T47D (cell line): ENCODE measurements around the gene OR2V2.
A peak's percentile ranks its signal among the peaks of the same experiment; 100 is the strongest.
"Not testable (repeated sequence)": the region's sequence is repeated elsewhere in the genome, so short reads cannot be mapped to it uniquely, and the experiment has no call there.

Source experiments
- DNase-seq, 2 experiments: peaks; one replicate each; pipeline versions ENCODE4 v3.0.0 to v3.0.0-alpha.2; 2011 to 2012; ENCODE audit warnings: low read depth in 1 of 2, low spot score in 1 of 2
- JUND ChIP-seq: IDR thresholded peaks from 2 replicates; pipeline ENCODE4 v1.6.1; 2012; ENCODE audit warnings: low read depth
- in situ Hi-C: cut with HindIII; loops from 2 replicates; pipeline ENCODE4 v1.10.0; 2016; ENCODE audit warnings: low sequenced_read_pairs, low pct_unique_long_range_greater_than_20kb

OR2V2 gene

DNA sequence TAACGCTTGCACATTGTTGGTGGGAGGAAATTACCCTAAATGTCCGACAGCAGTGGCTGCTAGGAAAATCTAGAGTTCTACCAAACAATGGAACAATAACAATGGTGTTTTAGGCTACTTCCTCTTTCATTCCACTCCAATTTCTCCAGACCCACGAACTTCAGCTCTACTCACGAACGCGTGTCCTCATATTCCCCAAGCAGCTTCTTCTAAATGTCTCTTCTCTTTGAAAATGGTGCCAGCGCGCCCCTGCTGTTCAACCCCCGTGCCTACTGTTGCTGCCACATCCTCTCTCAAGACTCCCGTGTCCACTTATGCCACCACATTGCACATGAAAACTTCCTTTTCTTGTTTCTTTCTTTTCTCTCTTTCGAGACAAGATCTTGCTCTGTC is 25.6 kb downstream of the OR2V2 start:
- DNase-seq: peak in 1 of 2 experiments; percentile 32
- in situ Hi-C loops: no loop called here
- TF ChIP-seq JUND: no peak

DNA sequence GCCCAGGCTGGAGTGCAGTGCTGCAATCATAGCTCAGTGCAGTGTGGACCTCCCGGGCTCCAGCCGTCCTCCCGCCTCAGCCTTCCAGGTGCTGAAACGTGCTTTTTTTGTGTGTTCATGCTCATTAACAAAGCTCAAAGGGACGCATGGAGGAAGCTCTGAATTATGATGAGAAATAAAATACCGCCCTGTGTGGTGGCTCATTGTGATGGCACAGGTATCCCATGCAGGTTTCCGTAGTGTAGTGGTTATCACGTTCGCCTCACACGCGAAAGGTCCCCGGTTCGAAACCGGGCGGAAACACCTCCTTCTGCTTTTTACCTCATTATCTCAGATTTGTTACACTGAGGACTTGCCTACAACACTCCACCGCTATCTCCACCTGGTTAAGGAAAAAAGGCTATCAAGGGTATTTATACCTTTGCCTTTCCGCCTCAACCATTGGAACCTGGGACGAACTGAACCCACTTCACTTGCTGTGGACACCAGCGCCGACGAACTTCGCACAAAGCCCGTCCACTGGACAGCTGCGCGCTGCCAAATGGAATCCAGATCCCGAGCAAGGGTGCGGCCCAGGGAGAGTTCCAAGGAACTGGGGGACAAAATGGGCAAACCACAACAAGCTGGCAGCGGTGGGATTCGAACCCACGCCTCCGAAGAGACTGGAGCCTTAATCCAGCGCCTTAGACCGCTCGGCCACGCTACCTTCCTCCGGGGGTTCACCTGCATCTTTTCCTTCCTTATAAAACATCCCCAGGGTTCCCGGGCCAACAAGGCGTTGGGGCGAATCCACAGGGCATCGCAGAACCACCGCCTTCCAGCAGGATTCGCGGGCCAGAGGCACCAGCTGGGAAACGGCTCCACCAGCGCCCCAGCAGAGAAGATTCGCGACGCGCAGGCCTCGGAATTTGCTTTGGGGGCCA is 26.3 kb downstream of the OR2V2 start:
- peak in 1 of 2 experiments; percentile 74 for DNase-seq
- no peak for TF ChIP-seq JUND
- in situ Hi-C loops: no loop called here

DNA sequence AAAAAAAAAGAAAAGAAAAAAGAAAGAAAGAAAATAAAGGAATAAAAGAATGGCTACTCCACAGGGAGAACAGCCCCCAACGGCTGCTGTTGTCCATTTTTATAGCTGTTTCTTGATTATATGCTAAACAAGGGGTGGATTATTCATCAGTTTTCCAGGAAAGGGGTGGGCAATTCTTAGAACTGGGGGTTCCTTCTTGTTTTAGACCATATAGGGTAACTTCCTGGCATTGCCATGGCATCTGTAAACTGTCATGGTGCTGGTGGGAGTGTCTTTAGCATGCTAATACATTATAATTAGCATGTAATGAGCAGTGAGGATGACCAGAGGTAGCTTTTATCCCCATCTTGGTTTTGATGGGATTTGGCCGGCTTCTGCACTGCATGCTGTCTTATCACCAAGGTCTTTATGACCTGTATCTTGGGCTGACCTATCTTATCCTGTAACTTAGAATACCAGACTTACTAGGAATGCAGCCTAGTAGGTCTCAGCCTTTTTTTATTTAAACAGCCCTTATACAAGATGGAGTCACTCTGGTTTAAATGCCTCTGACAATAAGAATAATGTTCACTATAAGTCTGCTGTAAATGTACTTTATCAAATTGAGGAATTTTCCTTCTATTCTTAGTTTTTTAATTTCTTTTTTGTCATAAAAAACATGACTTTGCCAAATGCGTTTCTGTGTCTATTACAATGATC is 29.0 kb downstream of the OR2V2 start:
- DNase-seq: no peak
- in situ Hi-C loops: no loop called here
- no peak for TF ChIP-seq JUND

DNA sequence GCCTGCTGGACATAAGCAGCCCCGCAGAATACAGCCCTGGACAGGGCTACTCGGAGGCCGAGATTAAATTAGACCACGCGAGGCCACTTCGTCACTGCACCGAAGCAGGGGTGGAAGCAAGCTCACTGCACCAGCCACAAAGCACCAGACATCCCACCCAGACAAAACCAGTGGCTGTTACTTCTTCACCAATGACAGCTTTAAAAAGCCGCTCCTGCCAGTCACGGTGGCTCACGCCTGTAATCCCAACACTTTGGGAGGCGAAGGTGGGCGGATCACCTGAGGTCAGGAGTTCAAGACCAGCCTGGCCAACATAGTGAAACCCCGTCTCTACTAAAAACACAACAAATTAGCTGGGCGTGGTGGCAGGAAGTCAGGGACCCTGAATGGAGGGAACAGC is 30.2 kb downstream of the OR2V2 start:
- DNase-seq, in situ Hi-C loops: not testable (repeated sequence)

DNA sequence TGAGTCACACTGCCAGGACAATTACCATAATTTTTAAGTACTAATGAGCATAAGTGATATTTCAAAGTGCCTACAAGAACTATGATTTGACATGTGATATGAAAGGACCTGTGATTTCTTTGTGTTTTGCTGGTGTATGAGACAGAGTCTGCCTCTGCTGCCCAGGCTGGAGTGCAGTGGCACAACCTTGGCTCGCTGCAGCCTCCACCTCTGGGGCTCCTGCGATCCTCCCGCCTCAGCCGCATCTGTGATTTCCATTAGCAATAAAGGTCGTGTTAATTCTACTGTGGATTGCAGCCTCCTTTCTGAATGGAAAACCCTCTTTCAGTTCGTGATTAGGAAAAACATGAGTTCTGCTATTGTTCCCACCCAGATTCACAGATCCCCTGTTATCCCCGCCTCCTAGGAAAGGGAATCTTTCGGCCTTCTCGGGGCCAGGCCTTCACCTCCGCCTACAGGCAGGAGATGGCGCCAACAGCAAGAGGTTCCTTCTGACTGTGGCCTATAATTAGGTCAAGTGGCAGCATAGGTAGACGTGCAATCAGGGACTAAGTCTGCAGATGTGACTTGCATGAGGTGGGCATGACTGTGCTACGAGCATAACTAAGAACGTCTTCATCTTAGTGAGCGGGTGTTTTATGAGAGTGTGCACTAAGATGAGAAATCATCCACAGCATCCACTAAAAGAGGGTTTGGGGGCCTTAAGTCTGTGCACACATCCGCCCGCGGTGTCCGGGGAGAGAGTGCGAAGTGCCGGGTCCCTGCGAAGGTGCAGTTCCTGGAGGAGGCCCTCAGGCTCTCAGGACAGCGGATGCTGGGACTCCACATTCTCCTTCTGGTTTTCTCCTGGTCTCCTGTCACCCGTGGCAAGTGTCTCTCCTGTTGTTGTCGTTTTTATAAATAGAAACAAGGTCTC is 34.5 kb downstream of the OR2V2 start:
- no peak for TF ChIP-seq JUND
- in situ Hi-C loops: no loop called here
- peak in 1 of 2 experiments; percentile 87 for DNase-seq

DNA sequence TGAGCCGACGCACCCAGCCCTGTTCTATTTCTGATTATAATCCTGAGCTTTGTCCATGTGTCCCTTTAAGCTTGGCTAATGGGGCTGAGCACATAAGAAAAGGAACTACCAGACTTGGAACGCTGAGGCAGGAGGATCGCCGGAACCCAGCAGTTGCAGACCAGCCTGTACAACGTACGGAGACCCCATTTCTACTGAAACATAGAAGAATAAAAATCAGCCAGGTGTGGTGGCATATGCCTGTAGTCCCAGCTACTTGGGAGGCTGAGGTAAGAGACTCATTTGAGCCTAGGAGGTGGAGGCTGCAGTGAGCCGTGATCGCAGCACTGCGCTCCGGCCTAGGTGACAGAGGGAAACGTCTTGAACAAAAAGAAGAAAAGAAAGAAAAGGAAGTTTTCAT is 35.3 kb downstream of the OR2V2 start:
- no peak for DNase-seq
- in situ Hi-C loops: no loop called here
- no peak for TF ChIP-seq JUND

DNA sequence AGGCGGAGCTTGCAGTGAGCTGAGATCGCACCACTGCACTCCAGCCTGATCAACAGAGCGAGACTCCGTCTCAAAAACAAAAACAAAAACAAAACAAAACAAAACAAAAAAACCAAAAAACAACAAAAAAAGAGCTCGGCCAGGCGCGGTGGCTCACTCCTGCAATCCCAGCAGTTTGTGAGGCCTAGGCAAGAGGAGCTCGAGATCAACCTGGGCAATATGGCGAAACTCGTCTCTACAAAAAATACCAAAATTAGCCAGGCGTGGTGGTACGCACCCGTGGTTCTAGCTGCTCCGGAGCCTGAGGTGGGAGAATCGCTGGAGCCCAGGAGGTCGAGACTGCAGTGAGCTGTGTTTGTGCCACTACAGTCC is 37.4 kb downstream of the OR2V2 start:
- no peak for TF ChIP-seq JUND
- in situ Hi-C loops: no loop called here
- DNase-seq: no peak

DNA sequence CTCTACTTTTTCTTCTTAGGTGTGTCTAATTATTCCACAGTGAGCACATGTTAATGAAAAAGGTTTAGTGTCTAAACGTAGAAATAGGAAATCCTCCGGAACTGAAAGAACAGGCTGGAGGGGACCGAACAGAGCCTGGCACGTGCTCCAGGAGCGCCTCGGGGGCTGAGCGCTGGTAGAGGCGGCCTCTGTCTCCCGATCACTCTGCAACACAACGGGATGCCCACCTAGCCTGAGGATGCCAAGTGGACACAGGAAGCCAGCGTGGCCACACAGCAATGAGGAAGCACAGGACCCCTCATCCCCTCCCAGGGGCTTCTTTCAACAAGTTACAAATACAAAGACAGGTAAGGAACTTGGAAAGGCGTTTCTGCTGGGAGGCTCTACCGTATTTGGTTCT is 38.2 kb downstream of the OR2V2 start:
- no peak for TF ChIP-seq JUND
- in situ Hi-C loops: no loop called here
- no peak for DNase-seq

DNA sequence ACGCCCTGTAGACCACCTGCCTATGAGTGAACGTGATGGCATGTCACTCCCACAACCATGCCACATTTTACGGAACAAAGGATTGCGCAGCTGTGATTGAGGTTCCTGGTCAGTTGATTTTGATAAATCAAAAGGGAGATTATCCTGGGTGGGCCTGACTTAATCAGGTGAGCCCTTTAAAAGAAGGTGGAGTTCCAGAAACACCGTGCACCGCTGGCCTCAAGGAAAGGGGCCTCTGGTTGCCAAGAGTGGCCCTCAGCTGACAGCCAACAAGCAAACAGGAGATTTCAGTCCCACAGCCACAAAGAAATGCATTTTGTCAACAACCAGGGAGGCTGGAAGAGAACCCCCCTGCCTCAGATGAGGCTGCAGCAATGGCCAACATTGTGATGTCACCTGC is 38.6 kb downstream of the OR2V2 start:
- in situ Hi-C loops: no loop called here
- TF ChIP-seq JUND: no peak
- DNase-seq: no peak

DNA sequence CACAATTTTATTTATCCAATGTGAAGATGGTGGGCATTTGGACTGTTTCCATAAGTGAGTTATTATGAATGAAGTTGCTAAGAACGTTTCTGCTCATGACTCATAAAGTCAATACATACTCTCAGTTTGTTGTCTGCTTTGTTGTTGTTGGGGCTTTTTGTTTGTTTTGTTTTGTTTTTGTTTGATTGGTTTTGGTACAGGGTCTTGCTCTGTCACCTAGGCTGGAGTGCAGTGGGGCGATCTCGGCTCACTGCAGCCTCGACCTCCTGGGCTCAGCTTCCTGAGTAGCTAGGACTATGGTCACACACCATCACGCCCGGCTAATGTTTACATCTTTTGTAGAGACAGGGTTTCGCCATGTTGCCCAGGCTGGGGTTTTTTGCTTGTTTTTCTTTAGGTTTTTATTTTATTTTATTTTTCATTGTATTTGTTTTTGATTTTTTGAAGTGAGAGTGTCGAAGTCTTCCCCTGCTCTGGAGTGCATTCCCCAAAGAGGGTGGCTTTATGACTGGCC is 39.7 kb downstream of the OR2V2 start:
- DNase-seq: no peak
- TF ChIP-seq JUND: no peak
- in situ Hi-C loops: no loop called here

DNA sequence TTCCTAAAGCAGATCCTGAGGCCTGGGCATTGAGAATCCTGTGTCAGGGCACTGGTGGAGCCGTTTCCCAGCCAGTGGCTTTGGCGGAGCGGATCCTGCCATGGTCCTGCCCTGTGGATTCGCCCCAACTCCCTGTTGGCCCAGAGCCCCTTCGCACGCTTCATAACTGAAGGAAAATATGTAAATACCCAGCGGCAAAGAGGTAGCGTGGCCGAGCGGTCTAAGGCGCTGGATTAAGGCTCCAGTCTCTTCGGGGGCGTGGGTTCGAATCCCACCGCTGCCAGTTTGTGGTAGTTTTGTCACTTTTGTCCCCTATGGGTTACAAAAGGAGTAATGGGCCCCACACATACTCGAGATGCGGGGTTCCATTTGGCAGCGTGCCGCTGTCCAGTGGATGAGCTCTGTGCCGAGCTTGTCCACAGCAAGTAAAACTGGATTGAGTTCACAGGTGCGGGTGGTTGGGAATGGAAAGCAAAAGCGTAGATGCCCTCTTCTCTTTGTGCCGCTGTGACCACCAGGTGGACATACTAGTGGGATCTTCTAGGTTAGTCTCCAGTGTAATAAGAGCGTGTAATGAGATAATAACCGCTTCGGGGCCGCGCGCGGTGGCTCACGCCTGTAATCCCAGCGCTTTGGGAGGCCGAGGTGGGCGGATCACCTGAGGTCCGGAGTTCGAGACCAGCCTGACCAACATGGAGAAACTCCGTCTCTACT is 40.3 kb downstream of the OR2V2 start:
- no peak for TF ChIP-seq JUND
- peak in 1 of 2 experiments; percentile 90 for DNase-seq
- in situ Hi-C loops: no loop called here
